ENCODE results near the gene PIEZO1. TPM values are rescaled to one million over a fixed set of nuclear protein-coding genes. Genes with fewer than 3 reads are reported as not detected.
A peak's percentile ranks its signal among the peaks of the same experiment; 100 is the strongest.

Gene PIEZO1
- total RNA-seq, 4 donors from 2014 or later, result 62.3 to 161 (median 123) TPM

DNA sequence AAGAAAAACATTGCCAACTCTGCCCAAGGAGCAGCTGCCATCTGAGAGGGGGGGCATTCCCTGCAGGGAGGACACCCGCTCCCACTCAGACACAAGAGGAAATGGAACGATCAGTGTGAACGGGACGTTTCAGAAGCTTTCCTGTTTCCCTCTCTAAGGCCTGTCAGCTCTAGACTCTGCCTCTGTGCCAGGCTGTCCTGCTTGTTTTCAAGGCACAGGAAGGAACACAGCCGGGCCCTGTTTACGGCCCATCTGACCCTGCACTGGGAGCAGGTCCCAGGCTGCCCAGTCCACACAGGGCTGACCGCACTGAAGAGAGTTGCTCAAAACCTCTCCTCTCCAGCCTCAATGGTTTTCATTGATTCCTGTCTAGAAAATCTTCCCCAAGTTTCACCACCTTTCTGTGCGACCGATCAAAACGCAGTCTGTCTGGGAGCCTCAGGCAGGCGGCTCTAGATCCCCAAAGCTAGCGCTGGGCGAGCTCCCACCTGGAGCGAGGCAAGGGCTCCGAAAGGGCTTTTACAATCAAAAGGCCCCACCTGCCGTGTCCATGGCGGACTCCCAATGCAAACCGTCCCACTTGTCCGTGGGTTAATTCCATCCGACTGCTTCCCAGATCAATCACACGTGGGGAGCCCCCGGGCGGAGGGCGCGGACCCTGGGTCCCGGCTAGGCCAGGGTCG, 1.5 kb downstream of the PIEZO1 start:
- DNase-seq, result peak in 1 of 2 donors; percentile 66
- intact Hi-C loops (cut with DNase I; ENCODE audit: low total_unique reads), result no loop called here

DNA sequence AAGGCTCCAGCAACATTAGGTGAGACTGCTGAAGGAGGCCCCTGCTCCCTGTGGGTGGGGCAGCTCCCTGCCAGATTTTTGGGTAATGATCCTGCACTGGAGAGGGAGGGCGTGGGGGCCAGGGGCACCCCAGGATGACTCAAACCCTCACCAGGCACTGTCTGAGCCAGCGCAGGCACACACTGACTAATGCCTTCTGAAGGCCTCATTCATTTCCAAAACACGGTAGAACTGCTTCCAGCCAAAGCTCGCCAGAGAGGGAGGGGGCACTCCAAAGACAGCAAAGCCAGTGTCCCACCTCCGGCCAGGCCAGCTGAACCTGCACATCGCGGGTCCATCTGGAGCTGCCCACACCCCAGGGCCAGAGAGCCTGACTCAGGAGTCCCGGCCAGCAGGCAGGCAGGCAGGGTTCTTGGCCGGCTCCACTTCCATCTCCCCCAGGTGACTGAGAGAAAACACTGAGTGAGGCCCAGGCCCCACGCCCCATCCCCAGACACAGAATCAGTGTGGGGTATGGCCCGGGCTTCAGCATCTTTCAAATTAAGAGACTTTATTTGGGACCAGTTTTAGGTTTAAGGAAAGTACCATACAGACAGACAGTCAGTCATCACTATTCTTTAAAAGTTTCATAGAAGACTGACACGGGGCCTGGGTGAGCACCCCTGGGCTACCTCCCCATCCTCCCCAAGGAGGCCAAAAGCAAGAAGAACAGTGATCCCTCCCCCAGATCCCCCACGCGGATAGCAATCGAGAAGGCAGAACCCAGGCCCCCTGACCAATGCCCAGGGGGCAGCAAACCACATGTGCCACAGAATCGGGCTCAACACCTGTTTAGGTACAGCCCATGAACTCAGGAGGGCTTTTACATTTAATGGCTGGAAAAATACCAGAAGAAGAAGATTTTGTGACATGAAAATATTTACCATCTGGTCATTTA, 2.3 kb downstream of the PIEZO1 start:
- intact Hi-C loops (cut with DNase I; ENCODE audit: low total_unique reads), result no loop called here
- TF ChIP-seq, protein P1, sequence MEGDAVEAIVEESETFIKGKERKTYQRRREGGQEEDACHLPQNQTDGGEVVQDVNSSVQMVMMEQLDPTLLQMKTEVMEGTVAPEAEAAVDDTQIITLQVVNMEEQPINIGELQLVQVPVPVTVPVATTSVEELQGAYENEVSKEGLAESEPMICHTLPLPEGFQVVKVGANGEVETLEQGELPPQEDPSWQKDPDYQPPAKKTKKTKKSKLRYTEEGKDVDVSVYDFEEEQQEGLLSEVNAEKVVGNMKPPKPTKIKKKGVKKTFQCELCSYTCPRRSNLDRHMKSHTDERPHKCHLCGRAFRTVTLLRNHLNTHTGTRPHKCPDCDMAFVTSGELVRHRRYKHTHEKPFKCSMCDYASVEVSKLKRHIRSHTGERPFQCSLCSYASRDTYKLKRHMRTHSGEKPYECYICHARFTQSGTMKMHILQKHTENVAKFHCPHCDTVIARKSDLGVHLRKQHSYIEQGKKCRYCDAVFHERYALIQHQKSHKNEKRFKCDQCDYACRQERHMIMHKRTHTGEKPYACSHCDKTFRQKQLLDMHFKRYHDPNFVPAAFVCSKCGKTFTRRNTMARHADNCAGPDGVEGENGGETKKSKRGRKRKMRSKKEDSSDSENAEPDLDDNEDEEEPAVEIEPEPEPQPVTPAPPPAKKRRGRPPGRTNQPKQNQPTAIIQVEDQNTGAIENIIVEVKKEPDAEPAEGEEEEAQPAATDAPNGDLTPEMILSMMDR (IDR thresholded peaks at IDR 0.05), result no peak
- TF ChIP-seq POLR2A (IDR thresholded peaks at IDR 0.05), result no peak
- Histone ChIP-seq H3K4me1 (peaks cover 0 to 19% of the 10 kb centered on the region in 2 donors), H3K4me3 (peak overlapping the region in 1 of 2 donors; percentile 44), H3K27me3 (no peaks in the 10 kb centered on the region), H3K27ac (peak overlapping the region; percentile 82 to 97), H3K36me3 (no peaks in the 10 kb centered on the region), H3K9me3 (no peaks in the 10 kb centered on the region)
- peak; percentile 52 to 67 for DNase-seq

More for the DNA sequence above, 1.5 kb downstream of the PIEZO1 start:
- H3K9me3 ChIP-seq, result no peaks in the 10 kb centered on the region
- no peak for TF ChIP-seq POLR2A (IDR thresholded peaks at IDR 0.05)
- TF ChIP-seq, protein P1 (IDR thresholded peaks at IDR 0.05), result no peak
- no peaks in the 10 kb centered on the region for H3K27me3 ChIP-seq
- peaks cover 0 to 16% of the 10 kb centered on the region in 2 donors for H3K4me1 ChIP-seq
- peak overlapping the region; percentile 82 to 97 for H3K27ac ChIP-seq
- H3K4me3 ChIP-seq, result peak overlapping the region; percentile 44 to 97
- no peaks in the 10 kb centered on the region for H3K36me3 ChIP-seq

DNA sequence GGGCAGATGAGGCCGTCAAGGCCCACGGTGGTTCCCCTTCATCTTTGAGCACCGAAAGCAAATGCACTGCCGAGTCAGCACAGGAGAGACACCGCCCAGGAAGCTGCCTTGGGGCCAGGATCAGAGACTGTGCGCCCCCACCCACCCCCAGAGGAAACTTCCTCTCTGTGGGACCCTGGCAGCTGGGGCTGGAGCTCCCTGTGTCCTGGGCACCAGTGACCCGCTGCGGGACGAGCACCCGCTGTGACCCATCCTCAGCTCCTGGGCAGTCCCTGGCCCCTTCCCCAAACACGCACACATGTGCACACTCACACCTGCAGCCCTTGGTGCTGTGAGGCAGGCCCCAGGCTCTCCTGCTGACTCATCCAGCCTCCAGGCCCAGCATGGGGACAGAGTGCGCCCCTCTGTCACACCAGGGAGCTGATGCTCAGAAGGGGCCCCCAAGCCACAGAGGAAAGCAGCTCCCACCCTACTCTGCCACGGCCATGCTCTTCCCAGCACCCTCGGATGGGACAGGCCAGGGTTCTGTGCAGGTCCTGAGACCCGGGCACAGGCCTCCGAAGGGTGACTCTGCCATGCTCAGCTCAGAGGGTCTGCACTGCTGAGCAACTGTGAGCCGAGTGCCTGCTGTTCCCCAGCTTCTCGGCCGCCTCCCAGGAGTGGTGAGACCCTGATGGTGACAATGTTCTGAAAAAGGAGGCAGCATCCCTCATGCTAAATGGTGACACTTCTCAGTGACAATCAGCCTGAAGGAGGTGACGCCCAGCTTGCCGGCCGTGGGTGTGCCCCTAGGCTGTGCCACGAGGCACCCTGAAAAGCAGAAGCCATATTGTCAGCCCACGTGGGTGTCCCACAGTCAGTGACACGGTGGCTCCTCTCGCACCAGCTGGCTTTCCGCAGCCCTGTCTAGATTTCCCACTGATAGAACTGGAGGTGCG, 3.6 kb downstream of the PIEZO1 start:
- TF ChIP-seq POLR2A (IDR thresholded peaks at IDR 0.05), result no peak
- TF ChIP-seq, protein P1 (IDR thresholded peaks at IDR 0.05), result no peak
- intact Hi-C loops (cut with DNase I; ENCODE audit: low total_unique reads), result no loop called here
- H3K4me3 ChIP-seq, result no peak overlapping the region
- no peak for DNase-seq
- peaks cover 0 to 22% of the 10 kb centered on the region in 2 donors for H3K4me1 ChIP-seq
- no peaks in the 10 kb centered on the region for H3K27me3 ChIP-seq
- H3K27ac ChIP-seq, result peak overlapping the region; percentile 82 to 97
- H3K36me3 ChIP-seq, result no peaks in the 10 kb centered on the region
- H3K9me3 ChIP-seq, result no peaks in the 10 kb centered on the region

DNA sequence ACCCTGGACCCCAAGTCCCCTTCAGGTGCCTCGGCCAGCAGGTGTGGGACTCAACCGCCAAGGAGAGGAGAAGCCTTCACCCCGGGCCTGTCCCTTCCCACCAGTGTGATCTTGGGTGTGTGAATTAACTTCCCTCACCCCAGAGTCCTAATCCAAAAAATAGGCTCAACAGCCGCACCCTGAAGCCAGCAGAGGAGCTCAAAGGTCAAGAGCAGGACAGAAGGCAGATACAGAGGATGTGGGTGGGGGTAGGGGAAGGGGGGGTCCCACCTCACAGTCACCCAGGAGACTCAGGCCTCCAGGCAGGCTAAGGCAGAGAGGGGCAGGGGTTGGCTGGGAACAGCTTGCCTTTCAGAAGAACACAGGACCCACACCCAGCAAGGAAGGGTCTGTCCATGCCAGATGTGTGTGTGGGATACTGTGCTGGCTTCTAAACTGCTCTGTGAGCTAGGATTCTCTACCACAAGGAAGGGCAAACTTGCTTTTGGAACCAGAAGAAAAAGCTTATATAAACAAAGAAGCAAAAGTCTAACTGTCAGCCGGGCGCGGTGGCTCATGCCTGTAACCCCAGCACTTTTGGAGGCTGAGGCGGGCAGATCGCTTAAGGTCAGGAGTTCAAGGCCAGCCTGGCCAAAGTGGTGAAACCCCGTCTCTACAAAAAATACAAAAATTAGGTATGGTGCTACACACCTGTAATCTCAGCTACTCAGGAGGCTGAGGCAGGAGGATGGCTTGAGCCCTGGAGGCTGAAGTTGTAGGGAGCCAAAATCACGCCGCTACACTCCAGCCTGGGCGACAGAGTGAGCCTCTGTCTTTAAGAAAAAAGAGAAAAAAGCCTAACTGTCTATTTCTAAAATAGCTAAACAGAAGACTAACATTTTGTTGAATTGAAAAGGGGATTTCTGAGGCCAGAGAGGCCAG, 4.6 kb downstream of the PIEZO1 start:
- no peak for TF ChIP-seq POLR2A (IDR thresholded peaks at IDR 0.05)
- TF ChIP-seq, protein P1 (IDR thresholded peaks at IDR 0.05), result no peak
- Histone ChIP-seq H3K4me3 (no peak overlapping the region), H3K36me3 (no peaks in the 10 kb centered on the region), H3K27me3 (no peaks in the 10 kb centered on the region), H3K4me1 (peaks cover 0 to 24% of the 10 kb centered on the region in 2 donors), H3K27ac (peak overlapping the region in 1 of 2 donors; percentile 48), H3K9me3 (no peaks in the 10 kb centered on the region)
- intact Hi-C loops (cut with DNase I; ENCODE audit: low total_unique reads), result no loop called here
- DNase-seq, result no peak
